ENCODE measurements around the gene RXRB.
"Not testable (repeated sequence)": the region's sequence is repeated elsewhere in the genome, so short reads cannot be mapped to it uniquely, and the experiment has no call there.

Gene RXRB

DNA sequence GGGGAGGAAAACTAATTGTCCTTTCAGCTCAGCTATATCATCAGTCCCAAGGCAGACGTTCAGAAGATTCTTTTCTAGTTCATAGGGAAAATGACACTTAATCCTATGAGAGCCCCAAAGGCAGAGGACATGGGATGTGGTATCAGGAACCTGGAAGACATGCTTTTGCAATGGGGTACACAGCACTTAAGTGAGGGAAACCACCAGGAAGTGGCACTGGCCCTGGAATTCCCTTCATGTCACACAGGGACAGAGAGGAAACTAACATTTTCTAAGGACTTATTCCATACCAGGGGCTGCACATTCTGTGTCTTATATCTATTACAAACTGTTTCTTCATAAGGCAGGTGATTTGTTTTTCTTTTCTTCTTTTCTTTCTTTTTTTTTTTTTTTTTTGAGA lies 43.0 kb upstream of the RXRB start:
- TF ChIP-seq, protein P1, sequence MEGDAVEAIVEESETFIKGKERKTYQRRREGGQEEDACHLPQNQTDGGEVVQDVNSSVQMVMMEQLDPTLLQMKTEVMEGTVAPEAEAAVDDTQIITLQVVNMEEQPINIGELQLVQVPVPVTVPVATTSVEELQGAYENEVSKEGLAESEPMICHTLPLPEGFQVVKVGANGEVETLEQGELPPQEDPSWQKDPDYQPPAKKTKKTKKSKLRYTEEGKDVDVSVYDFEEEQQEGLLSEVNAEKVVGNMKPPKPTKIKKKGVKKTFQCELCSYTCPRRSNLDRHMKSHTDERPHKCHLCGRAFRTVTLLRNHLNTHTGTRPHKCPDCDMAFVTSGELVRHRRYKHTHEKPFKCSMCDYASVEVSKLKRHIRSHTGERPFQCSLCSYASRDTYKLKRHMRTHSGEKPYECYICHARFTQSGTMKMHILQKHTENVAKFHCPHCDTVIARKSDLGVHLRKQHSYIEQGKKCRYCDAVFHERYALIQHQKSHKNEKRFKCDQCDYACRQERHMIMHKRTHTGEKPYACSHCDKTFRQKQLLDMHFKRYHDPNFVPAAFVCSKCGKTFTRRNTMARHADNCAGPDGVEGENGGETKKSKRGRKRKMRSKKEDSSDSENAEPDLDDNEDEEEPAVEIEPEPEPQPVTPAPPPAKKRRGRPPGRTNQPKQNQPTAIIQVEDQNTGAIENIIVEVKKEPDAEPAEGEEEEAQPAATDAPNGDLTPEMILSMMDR (conservative IDR thresholded peaks at IDR 0.05; ENCODE audit: control insufficient read depth, insufficient read depth, low read depth, low read length) = no peak
- DNase-seq (ENCODE audit: low read depth) = no peak
- no peak overlapping the region for H3K4me3 ChIP-seq (ENCODE audit: control insufficient read depth, low read depth, low read length)

DNA sequence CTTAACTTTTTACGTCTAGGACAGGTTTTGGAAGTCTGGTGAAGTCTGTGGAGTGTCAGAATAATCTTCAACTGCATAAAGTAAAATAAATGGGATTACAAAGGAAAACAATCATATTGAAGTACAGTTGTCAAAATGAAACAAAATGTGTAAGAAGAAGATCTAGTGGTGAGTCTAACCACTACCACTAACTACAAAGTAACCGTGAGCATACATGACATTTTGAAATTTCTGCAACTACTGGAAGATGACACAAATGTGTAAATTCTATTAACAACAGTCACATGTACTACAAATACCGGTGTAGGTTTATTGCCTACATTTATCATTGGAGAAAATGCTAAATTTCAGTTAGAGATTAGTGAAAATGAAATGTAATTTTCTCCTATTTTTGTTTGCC lies 41.5 kb upstream of the RXRB start:
- TF ChIP-seq, protein P1 (conservative IDR thresholded peaks at IDR 0.05; ENCODE audit: control insufficient read depth, insufficient read depth, low read depth, low read length) = no peak
- no peak for DNase-seq (ENCODE audit: low read depth)
- H3K4me3 ChIP-seq (ENCODE audit: control insufficient read depth, low read depth, low read length) = no peak overlapping the region

DNA sequence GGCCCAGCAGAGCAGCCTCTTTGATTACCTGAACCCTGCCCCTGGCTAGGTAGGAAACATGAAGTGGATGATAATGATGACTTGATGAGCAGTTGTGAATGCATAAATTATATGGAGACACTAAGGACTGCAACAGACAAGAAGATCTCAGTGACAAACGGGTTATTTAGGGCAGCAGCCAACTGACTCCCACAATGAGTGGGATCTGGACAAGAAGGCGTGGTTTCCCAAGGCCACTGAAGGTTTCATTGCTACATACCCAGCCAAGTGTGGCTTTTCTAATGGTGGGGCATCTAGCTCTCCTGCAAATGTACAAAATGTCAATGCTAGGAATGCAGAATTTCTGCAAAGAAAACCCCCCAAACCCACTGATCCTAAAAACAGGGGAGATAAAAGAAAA lies 37.3 kb upstream of the RXRB start:
- DNase-seq (ENCODE audit: low read depth) = no peak
- no peak overlapping the region for H3K4me3 ChIP-seq (ENCODE audit: control insufficient read depth, low read depth, low read length)
- TF ChIP-seq, protein P1 (conservative IDR thresholded peaks at IDR 0.05; ENCODE audit: control insufficient read depth, insufficient read depth, low read depth, low read length) = no peak

DNA sequence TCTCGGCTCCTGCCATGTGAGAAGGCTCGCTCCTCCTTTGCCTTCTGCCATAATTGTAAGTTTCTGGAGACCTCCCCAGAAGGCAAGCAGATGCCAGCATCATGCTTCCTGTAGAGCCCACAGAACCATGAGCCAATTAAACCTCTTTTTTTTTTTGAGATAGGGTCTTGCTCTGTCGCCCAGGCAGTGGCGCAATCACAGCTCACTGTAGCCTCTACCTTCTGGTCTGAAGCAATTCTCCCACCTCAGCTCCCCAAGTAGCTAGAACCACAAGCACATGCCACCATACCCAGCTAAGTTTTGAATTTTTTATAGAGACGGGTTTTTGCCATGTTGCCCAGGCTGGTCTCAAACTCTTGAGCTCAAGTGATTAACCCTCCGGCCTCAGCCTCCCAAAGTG lies 36.4 kb upstream of the RXRB start:
- no peak for DNase-seq (ENCODE audit: low read depth)
- TF ChIP-seq, protein P1 (conservative IDR thresholded peaks at IDR 0.05; ENCODE audit: control insufficient read depth, insufficient read depth, low read depth, low read length) = no peak

DNA sequence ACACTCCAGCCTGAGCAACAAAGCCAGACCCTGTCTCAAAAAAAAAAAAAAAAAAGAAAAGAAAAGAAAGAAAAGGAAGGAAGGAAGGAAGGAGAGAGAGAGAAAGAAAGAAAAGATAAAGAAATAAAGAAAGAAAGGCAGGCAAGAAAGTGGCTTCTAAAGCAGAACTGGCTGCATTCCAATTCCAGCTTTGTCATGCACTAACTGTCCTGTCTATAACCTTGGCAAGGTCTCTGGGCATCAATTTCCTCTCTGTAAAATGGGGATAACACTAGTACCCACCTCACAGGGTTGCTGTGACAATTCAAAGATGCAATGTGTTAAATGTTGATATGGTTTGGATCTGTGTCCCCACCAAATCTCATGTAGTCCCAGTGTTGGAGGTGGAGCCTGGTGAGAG lies 35.9 kb upstream of the RXRB start:
- H3K4me3 ChIP-seq (ENCODE audit: control insufficient read depth, low read depth, low read length) = no peak overlapping the region
- no peak for DNase-seq (ENCODE audit: low read depth)
- TF ChIP-seq, protein P1 (conservative IDR thresholded peaks at IDR 0.05; ENCODE audit: control insufficient read depth, insufficient read depth, low read depth, low read length) = no peak

More for the DNA sequence above, 36.4 kb upstream of the RXRB start:
- H3K4me3 ChIP-seq (ENCODE audit: control insufficient read depth, low read depth, low read length) = no peak overlapping the region

DNA sequence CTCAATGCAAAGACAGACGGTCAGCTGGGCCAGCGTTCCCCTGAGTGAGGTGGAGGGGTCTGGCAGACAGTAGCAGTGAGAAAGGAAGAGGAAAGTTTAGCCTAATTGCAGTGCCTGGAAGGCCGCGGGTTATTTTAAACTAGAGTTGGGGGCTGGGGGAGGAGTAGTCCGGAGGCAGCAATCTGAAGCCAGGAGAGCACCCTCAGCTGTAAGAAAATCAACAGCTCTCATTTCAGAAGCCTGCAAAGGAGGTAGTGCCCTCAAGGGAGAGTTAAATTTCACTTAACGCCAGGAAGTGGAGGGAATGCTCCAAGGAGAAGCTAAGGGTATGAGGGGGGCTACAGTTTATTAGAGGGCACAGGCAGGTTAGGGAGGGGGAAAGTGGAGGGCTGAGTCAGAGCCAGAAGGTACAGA lies 34.8 kb upstream of the RXRB start:
- H3K4me3 ChIP-seq (ENCODE audit: control insufficient read depth, low read depth, low read length) = no peak overlapping the region
- TF ChIP-seq, protein P1 (conservative IDR thresholded peaks at IDR 0.05; ENCODE audit: control insufficient read depth, insufficient read depth, low read depth, low read length) = no peak
- no peak for DNase-seq (ENCODE audit: low read depth)

DNA sequence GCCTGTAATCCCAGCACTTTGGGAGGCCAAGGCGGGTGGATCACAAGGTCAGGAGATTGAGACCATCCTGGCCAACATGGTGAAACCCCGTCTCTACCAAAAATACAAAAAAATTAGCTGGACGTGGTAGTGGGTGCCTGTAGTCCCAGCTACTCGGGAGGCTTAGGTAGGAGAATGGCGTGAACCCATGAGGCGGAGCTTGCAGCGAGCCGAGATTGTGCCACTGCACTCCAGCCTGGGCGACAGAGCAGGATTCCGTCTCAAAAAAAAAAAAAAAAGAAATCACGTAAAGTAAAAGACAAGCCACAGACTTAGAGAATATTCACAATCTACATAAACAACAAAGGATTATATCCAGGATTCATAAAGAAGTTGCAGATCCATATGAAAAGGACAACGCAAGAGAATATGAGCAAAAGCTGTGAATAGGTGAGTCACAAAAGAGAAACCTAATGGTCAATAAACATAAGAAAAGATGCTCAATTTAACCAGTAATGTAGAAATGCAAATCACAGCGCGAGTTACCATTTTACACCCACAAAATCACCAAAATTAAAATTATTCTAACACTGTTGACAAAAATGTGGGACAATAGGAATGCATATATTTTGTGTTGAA lies 26.1 kb upstream of the RXRB start:
- DNase-seq (ENCODE audit: low read depth); H3K4me3 ChIP-seq (ENCODE audit: control insufficient read depth, low read depth, low read length): not testable (repeated sequence)
